WI38 (cell line): ENCODE results near the gene AKR7A3.

Experiments
- H3K4me3 ChIP-seq: 2 replicates; pipeline ENCODE4 v1.5.1; 2011; ENCODE audit warnings: low read depth, mild to moderate bottlenecking, control low read depth, low read length
- TF ChIP-seq, protein P1 (sequence below): IDR thresholded peaks from 2 replicates; pipeline ENCODE4 v1.5.1; 2012; ENCODE audit warnings: low read depth, mild to moderate bottlenecking, control low read depth, low read length

AKR7A3 gene

DNA sequence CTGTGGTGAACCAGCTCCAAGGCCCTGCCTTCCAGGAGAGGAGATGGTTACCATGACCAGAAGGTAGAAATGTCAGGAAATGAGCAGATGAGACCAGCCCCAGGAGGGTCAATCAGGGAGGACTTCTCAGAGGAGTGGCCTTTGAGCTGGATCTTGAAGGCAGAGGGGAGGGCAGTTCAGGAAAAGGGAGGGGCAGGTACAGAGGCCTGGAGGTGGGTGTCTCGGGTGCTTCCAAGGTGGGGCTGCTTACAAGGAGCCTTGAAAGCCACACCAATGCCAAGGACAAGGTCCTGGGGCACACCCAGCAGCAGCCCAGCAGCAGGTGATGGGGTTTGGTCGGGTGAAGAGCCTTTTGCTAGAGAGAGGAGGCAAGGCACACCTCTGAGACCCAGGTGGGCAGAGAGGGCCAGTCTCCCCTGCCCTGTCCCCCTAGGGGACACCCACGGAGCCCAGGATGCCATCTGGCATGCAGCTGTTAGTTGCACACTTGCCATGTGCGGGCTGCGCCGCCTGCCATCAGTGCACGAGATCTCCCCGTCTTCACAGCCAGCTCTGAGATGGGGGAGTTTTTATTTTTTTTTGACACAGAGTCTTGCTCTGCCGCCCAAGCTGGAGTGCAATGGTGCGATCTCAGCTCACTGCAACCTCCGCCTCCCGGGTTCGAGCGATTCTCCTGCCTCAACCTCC lies 42.0 kb upstream of the AKR7A3 start:
- TF ChIP-seq, protein P1, sequence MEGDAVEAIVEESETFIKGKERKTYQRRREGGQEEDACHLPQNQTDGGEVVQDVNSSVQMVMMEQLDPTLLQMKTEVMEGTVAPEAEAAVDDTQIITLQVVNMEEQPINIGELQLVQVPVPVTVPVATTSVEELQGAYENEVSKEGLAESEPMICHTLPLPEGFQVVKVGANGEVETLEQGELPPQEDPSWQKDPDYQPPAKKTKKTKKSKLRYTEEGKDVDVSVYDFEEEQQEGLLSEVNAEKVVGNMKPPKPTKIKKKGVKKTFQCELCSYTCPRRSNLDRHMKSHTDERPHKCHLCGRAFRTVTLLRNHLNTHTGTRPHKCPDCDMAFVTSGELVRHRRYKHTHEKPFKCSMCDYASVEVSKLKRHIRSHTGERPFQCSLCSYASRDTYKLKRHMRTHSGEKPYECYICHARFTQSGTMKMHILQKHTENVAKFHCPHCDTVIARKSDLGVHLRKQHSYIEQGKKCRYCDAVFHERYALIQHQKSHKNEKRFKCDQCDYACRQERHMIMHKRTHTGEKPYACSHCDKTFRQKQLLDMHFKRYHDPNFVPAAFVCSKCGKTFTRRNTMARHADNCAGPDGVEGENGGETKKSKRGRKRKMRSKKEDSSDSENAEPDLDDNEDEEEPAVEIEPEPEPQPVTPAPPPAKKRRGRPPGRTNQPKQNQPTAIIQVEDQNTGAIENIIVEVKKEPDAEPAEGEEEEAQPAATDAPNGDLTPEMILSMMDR: no peak

DNA sequence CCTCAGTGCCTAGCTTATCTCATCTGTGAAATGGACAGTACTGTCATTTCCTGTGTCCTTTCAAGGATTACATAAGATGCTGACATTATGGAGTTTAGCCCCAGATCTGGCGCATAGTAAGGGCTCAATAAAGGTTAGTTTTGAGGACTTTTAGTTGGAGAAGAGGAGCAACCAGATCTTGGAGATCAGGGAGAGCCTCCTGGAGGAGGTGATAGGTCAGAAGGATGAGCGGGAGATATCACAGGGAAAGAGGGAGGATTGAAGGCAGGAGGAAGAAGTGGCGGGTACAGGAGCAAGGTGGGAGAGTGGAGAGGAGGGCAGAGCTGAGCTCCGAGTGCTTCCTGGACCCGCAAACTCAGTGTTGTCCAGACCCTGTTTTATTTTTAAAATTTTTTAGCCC lies 41.0 kb upstream of the AKR7A3 start:
- TF ChIP-seq, protein P1: no peak
- H3K4me3 ChIP-seq: no peak overlapping the region

More for the DNA sequence above, 42.0 kb upstream of the AKR7A3 start:
- H3K4me3 ChIP-seq: no peak overlapping the region

DNA sequence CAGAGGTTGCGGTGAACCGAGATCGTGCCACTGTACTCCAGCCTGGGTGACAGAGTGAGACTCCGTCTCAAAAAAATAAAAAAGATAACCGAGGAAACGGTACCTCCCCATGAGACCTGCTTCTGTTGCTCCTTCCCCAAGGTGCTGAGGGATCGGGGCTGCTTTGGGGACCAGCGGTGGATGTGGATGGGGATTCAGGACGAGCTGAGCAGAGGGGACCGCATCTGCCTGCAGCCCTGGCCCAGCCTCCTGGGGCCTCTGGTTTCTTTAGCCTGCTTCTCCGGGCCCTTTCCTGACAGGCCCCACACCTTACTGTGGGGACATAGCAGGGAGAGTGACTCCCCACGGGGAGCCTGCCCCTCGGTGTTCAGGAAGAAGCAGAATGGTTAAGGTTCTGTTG lies 40.6 kb upstream of the AKR7A3 start:
- no peak overlapping the region for H3K4me3 ChIP-seq
- TF ChIP-seq, protein P1: no peak

DNA sequence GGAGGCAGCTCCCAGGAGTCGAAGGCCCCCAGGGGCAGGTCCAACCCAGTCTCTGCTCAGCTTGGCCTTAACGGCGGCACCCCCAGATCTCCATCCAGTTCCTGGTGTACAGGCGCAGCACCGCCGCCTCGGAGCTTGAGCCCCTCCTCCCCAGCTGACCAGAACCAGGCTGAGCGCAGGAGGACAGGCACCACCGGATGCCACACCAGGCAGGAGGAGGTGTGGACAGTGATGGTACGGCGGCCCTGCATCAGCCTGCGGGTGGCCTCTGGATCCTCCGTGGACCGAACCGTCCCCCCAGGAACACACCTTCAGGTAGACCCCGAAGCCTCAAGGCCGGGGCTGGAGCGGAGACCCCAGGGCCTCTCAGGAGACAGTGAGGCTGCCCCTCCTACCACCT lies 39.9 kb upstream of the AKR7A3 start:
- TF ChIP-seq, protein P1: no peak
- H3K4me3 ChIP-seq: no peak overlapping the region

DNA sequence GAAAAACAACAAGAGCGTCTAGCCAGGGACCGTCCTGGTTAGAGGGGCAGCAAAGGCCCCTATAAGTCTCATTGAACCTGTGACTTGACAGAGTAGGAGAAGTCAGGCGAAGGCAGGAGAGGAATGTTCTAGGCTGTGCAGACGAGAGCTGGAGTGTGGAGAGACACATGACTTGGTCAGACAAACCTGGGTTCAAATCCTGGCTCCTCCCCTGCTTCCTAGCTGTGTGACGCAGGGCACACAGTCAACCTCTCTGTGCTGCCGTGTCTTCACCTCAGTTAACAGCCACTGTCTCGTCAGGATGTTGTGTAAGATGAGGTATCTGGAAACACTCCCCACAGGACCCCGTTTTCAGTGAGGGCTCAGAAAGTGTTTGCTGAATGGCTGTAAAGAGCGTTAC lies 39.2 kb upstream of the AKR7A3 start:
- TF ChIP-seq, protein P1: no peak
- no peak overlapping the region for H3K4me3 ChIP-seq

DNA sequence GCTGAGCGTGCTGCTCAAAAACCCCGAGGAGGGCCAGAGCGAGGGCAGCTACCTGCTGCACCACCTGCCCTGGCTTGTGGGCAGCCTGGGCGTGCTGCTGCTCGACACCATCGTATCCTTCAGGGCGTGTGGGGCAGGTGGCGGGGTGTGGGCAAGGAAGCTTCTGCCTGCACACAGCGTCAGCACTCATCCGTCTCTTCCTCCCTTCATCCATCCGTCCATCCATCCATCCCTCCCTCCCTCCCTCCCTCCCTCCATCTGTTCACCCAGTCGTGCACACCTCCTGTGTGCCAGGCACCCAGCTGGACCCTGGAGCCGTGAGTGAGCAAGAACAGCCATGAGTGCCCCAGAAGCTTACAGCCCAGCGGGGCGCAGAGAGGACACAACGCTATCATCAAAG lies 38.7 kb upstream of the AKR7A3 start:
- TF ChIP-seq, protein P1: no peak
- no peak overlapping the region for H3K4me3 ChIP-seq

DNA sequence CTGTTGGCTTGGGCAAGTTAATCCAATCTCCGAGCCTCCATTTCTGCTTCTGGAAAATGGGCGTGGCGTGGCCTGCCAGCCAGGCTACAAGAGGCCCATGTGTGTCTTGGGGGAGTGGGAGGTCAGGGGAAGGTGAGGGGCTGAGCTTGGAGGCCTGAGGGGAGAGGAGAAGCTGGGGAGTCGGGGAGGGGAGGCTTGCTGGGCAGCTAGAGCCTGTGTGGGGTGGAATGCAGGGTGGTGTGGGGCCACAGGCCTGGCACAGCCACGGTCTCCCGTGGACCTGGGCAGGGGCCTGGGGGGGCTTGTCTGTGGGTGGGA lies 38.1 kb upstream of the AKR7A3 start:
- no peak overlapping the region for H3K4me3 ChIP-seq
- TF ChIP-seq, protein P1: no peak
